GM21360 (cell line): ENCODE measurements around the gene KCNIP3.
"Not testable (repeated sequence)": the region's sequence is repeated elsewhere in the genome, so short reads cannot be mapped to it uniquely, and the experiment has no call there.

Experiments used
- ATAC-seq: cut with Tn5 transposase; IDR thresholded peaks from one replicate; pipeline ENCODE4 v1.9.1; 2021; ENCODE audit warnings: mild to moderate bottlenecking, moderate library complexity; ENCODE audit not compliant: unreplicated experiment

Gene KCNIP3

DNA sequence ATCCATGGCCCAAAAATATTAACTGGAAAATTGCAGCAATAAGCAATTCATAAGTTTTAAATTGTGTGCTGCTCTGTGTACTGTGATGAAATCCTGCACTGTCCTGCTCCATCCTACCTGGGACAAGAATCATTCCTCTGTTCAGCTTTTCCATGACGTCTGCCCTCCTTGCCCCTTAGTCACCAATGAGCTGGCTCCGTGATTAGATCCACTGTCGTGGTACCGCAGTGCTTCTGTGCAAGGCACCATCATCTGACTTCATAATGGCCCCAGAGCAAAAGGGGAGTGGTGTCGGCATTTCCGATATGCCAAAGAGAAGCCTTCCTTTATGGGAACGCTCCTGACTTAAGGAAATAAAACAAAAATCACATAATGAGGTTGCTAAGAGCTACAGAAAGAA, 101.9 kb downstream of the KCNIP3 start:
- no peak for ATAC-seq

DNA sequence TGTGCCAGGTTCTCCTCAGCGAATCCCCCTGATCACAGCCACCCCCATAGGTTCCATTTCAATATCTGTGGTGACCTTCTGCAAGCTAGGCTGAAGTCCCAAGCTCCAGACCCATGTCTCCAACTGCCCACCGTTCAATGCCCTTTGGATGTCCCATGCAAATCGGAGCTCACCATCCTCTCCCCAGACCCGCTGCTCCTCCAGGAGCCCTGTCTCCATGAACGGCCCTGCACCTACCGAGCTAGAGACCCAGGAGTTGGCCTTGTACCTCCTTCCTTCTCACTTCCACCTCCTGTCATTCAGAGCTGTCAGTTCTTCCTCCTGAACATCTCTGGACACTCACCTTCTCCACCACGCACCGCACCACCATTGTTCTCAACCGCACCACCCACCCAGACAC, 104.3 kb downstream of the KCNIP3 start:
- ATAC-seq: no peak

DNA sequence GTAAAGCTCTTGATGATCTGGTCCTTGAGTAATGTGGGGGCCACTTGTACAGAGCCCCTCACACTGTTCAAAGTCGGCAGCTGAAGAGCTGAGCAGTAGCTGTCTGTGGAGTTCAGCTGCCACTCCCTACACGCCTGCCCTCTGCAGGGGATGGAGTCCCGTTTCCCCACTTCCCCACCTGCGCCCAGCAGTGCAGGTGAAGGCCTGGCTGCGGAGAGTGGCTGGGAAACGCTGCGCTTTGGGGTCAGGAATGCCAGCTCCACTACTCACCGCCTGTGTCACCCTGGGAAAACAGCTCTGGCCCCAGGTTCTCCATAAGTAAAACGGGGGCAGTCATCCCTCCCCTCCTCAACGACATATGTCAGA, 104.8 kb downstream of the KCNIP3 start:
- peak; percentile 7 for ATAC-seq

DNA sequence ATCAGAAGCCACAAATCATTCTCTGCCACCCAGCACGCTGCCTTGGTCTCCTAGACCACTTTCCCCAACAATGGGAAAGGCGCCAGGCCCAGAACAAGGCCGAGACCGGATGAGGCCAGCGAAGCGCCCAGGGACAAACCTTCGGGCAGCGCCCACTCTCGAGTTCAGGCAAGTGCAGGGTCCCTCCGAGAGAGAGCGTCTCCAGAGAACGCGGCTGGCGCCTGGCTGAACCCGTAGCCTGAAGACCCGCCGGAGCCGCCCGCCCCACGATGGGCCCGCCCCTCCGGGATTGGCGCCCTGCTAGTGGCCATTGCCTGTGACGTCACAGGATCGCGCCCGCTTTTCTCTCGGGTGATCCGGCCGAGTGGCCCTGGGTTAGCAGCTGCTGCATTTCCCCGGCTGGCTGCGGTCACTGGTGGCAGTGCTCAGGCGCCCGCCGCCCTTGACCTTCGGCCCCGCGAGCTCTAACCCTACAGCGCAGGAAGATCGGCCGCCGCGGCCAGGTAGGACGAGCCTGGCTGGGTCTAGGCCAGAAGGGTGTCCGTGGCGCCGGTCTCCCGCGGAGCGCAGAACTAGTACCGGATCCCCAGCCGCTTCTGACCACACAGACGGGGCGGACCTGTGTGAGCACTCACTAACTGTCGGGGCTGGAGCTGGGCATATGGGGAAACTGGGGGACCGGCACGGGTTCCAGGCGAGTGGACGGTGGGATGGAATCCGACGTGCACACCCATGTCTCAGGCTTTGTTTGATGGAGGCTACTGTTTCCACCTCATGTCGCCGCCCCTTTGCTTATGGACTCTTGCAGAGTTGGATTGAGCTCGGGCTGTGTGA, 105.4 kb downstream of the KCNIP3 start, which contains the start of gene FAHD2A:
FAHD2A (plus strand) TSS at position 339 of the 834 bp plus-strand sequence. CDS start 2,851 bp downstream, outside the sequence.
- ATAC-seq: peak; percentile 88

DNA sequence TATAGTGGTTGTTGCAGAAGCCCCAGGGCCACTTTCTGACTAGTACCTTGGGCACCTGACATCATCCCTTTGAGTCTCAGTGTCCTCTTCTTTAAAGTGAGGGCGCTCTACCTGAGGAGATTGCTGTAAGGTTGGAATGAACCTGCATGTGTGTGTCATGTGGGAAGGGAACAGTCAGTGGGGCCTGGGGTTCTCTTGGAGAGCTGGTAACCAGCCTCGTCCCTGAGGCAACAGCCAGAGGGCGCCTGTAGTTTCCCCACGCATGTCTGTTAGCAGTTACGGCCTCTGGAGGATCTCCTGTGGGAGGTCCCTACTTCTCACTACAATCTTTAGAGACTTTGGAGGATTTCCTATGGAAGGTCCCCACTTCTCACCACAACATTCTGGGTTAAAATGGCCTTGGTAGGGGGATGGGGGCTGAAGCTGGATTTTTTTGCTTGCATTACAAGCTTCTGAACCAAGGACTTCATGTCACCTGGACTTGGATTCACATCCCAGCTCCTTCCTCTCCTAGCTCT, 106.1 kb downstream of the KCNIP3 start:
- peak; percentile 42 for ATAC-seq

DNA sequence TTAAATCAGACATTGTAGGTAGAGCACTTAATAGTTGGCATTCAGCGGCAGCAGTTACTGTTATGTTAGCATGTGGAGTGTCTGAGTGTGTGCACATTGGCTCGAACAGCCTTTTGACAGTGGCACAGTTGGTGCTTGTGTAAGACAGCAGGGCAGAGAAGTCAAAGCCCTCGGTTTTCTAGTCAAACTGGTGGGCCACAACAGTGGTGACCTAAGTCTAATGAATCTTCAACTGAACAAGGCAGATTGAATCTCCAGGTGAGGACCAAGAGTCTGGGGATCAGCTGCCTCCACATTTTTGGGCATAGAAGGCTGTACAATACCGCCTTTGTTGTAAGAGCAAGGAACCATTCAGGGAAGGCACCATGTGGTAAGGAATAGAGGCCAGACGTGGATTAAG, 106.7 kb downstream of the KCNIP3 start:
- ATAC-seq: not testable (repeated sequence)

DNA sequence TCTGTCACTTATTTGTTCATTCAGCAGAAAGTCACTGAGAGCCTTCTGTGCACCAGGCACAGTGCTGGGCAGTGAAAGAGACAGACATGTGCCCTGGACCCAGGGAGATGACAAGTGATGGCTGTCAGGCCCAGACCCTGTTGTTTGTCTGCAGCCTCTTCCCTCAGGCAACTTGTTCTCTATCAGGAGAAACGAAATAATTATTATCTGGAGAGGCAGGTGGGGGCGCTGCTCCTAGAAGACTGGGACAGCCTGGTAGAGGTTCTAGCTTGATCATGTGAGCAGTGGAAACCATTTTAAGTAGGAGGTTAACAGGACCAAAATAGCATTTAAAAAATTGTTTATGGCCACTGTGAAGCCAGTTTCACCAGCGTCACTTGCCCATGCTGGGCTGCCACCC, 107.5 kb downstream of the KCNIP3 start:
- not testable (repeated sequence) for ATAC-seq

DNA sequence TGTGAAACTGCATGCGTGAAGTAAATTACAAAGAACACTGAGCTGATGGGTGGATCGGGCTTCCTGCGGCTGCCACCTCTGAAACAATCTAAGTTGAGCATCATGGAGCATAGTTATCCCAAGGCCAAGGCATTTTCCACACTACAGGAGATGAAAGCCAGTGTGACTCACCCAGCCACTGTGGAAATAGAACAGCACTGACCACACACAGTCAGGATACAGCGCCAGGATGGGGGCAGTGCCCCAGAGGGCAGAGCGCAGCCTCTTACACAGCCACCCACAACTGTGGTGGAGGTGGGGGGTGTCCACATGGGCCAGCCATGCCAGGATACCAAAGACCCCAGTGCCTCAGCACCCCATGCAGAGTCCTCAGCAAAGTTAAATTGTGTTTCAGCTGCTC, 114.1 kb downstream of the KCNIP3 start:
- not testable (repeated sequence) for ATAC-seq

DNA sequence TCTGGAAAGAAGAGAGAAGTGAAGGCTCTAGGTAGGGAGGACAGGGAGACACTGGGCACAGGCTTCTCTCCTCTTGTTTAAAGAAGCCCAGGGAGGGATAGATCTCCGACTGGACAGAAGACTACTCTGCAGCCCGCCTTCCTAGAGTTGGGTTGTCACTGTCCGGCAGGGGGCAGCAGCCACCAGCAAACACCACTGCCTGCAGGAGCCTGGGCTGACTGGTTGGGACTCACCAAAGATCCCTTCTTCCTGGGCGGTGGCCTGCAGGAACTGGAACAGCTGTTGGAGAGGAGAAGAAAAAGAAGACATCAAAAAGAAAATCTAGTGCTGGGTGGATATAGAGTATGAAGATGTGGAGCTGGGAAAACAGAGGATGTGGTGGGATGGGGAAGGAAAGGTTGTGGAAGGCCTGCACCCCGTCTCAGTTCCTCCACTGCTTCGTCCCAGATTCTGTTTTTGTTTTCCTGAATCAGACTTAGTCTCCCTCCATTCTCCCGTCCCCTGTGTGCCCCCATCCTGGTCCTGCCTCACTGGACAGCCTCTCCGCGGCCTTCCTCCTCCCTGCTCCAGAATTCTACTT, 117.0 kb downstream of the KCNIP3 start:
- ATAC-seq: peak; percentile 85

DNA sequence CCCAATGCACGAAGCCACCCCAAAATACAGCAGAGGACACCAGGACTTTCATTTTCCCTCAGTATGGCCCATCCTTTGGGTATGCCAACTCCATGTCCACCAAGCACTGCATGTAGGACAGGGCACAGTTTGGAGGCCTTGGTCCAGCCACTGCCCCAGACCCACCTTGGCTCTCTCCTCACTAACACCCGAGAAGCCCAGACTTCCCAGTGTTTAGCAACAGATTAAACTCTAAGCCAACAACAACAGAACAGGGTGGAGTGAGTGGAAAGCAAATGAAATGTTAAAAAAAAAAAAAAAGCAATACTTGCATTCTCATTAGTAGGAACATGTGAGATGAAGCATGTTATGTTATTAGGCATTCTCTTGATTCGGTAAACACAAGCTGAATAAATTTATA, 118.0 kb downstream of the KCNIP3 start:
- ATAC-seq: not testable (repeated sequence)

DNA sequence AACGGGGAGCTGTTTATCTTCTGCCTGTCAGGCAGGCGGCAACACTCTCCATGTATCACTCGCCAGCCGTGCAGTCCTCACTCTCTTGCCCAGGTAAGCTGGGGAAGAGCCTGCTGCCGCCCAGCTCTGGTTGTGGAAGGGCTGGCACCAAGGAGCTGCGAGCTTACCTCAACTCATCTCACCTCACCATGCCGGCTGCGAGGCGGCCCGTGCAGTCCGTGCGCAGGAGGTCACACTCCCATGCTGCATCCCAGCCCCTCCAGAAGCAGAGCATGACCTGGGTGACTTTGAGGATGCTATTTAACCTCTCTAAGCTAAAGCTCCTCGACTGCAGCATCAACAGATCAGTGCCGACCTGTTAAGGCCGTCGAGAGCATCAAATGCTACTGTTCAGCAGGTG, 118.4 kb downstream of the KCNIP3 start:
- ATAC-seq: not testable (repeated sequence)

DNA sequence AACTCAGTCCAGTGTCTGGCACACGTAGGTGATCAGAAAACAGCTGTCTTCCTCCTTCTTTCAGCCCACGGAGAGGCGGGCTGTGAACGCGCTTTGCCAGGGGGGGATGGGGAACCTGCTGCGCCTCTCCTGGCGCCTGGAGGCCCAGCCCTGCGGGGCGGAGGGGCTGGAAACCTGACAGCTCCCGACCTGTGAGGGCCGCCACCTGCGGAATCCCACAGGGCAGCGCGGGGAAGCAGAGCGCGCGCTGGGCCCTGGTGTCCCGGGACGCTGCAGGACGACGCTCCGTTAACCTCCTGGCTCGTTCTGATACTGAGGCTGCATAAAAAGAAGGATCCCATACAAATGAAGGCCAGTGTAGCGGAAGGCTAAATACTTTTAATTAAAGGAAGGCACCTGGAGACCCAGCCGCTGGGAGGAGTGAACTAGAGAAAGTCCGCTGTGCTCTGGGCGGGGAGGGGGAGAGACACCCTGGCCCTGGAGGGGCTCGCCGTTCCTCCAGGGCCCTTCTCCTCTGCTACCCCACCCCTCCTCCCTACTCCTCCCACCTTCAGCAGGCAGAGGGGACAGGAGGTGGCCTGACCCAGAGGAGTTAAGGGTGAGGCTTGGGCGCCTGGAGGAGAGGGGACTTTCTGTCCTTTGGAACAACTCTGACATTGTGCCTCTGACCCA, 130.2 kb downstream of the KCNIP3 start:
- ATAC-seq: not testable (repeated sequence)

DNA sequence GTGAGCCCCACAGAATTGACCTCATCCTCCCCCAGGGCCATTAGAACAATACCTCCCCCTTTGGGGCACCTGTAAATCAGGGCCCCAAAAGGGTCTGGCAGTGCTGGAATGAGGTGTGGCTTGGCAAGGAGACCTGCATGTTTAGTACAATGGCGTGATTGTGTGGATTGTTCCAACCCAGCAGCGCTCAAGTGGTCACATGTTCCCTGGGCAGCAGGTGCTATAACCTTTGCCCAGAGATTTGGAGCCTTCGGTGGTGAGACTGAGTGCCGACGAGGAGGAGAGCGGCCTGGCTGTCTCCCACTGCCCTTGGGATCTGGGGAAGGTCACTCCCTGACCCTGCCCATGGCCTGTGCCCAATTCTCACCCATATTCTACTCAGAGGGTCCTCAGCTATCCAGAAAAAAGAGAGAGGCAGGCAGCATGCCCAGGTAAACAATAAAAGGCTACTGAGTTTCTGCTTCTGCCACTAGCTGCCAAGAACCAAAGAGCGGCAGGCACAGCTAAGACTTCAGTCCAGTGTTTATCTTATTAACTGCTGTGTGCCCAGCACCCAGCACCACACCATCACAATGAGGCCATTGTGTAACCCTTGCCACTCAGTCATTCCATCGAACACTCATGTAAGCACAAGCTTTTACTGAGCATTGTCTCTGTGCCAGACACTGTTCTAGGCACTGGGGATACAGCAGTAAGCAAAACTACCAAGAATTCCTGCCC, 132.8 kb downstream of the KCNIP3 start:
- not testable (repeated sequence) for ATAC-seq

DNA sequence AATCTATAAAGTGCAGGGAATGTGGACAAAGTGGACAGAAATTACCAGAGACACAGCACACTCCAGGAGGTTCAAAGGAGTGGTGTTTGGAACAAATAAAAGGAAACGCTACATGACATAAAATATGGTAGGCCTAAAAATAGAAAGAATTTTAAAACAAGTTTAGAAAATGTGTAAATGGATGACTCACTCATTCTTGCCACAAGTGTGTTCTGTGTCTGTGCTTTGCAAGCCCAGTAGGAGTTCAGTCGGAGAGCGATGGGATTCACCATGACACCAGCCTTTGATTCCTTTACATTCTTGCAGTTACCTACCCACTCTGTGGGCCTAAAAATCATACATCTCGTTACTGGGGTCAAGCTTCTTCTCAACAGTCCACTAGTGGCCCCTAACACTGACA, 136.2 kb downstream of the KCNIP3 start:
- not testable (repeated sequence) for ATAC-seq

DNA sequence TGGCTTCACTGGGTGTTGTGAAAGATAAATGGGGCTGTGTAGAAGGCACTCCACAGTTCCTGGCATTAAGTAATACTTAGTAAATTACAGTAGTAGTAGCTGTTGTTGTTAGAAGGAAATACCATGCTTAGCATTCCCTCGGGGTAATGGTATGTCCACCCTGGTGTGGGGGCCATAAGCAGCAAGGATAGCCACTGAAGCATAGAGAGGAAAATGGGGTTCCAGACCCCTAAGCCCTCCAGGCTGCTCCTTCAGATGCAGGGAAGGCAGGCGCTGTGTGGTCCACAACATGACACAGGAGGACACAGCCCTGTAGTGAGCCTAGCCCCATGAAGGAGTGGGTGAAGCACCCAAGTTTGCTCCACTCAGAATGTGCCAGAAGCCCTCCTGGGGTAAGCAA, 136.8 kb downstream of the KCNIP3 start:
- ATAC-seq: not testable (repeated sequence)

DNA sequence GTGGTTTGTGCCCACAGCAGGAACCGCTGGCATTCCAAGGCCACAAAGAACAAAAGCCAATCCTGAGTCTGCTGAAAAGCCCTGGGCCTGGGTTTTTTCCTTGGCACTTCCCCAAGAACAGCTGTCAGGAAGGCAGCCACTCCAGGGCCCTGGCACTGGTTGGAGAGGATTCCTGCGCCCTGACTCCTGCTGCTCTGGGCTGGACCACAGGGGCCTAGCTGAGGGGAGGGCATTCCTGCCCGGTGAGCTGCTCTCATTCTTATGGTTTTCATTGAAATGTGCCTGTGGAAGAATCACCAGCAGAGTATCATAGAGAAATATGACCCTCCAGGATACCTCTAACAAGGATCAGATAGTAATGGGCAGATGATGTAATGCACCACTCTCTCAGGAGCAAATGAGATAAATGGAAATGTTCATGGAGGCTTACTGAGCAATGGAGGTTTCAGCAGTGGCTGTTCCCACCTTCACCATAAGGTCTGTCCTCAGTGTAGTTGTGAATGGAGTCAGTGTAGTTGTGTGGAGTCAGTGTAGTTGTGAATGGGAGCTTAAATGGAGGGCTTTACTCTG, 137.4 kb downstream of the KCNIP3 start:
- not testable (repeated sequence) for ATAC-seq

DNA sequence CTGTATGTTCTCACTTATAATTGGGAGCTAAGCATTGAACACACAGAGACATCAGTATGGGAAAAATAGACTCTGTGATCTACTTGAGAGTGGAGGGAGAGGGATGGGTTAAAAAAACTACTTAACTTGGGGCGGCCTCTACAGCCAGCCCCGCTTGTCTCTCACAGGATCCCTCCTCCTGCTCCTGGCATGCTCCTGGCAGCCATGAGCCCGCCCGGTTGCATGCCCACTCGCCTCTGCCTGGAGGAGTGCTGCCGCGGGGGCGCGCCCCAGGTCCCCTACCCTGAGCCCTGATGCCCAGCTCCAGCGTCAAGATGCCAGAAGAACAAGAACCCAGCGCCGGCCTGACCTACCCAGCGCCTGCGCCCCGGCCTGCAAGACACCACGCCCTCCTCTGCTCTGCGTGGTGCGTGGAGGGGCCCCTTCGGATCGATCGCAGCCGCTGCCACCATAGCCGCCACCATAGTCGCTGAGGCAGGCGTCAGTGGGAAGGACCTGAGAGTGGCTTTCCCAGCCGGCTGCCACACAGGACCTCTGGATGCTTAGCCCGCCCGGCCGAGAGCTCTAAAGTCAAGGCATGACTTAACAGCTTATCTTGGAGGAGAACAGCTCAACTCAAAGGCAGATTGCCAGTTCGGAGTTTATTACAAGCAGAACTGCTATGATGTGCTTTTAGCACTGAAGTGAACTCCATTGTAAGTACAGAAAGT, 138.2 kb downstream of the KCNIP3 start:
- not testable (repeated sequence) for ATAC-seq
